Neural cell (in vitro differentiated cells): ENCODE data around the gene OTUD5.

Experiments used
- CTCF ChIP-seq: fragments of 450-650 bp; IDR thresholded peaks from 2 replicates; pipeline ENCODE4 v1.5.1; 2014; ENCODE audit warnings: antibody characterized with exemption, mild to moderate bottlenecking, moderate library complexity; ENCODE audit not compliant: poor library complexity, severe bottlenecking
- EP300 ChIP-seq: fragments of 450-650 bp; conservative IDR thresholded peaks from 2 replicates; pipeline ENCODE4 v1.6.1; 2014; ENCODE audit warnings: antibody characterized with exemption, mild to moderate bottlenecking, moderate library complexity; ENCODE audit not compliant: poor library complexity, severe bottlenecking
- RAD21 ChIP-seq: fragments of 450-650 bp; conservative IDR thresholded peaks from 2 replicates; pipeline ENCODE4 v1.6.1; 2014; ENCODE audit warnings: antibody characterized with exemption, mild to moderate bottlenecking, moderate library complexity
- TF ChIP-seq, protein P1 (sequence below): IDR thresholded peaks from 2 replicates; pipeline ENCODE4 v1.6.1; 2012; ENCODE audit warnings: borderline replicate concordance

DNA sequence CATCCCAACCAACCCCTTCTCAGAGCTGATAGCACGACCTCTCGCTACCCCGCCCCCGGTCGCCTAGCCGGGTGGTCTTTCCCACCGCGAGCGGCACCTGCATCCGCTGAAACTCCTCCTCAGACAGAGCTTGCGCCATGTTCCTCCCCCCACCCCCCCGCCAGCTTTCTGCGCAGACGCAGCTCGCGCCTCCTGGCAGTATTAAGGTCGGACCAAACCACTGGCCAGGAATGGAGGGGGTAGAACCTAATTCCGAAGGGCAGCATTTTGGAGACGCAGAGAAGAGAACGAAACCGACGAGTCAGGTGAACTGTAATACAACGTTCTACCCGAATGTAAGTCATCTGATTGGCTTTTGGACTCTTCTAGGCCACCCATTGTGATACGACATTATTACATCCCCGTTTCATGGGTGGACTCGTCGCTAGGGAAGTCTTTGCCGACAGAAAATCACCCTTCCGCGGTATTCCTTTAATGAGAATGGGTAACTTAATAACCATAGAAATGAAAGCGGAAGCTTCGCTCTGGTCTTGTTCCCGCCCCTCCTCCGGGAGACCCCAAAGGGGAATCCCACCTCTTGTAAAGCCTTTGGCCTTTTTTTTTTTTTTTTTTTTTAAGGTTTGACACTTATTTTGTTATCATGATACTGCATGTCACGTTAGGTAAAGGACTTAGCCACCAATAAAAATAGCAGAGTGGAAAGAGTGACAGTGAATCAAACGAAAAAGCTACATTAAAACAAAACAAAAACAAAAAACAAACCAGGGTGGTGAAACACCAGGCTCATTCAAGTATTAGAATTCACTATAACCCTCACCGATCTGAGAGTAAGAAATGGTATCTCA lies 44.9 kb upstream of the OTUD5 start, which contains the start of gene GRIPAP1:
- TF ChIP-seq CTCF = no peak
- no peak for TF ChIP-seq EP300
- no peak for TF ChIP-seq RAD21
- TF ChIP-seq, protein P1, sequence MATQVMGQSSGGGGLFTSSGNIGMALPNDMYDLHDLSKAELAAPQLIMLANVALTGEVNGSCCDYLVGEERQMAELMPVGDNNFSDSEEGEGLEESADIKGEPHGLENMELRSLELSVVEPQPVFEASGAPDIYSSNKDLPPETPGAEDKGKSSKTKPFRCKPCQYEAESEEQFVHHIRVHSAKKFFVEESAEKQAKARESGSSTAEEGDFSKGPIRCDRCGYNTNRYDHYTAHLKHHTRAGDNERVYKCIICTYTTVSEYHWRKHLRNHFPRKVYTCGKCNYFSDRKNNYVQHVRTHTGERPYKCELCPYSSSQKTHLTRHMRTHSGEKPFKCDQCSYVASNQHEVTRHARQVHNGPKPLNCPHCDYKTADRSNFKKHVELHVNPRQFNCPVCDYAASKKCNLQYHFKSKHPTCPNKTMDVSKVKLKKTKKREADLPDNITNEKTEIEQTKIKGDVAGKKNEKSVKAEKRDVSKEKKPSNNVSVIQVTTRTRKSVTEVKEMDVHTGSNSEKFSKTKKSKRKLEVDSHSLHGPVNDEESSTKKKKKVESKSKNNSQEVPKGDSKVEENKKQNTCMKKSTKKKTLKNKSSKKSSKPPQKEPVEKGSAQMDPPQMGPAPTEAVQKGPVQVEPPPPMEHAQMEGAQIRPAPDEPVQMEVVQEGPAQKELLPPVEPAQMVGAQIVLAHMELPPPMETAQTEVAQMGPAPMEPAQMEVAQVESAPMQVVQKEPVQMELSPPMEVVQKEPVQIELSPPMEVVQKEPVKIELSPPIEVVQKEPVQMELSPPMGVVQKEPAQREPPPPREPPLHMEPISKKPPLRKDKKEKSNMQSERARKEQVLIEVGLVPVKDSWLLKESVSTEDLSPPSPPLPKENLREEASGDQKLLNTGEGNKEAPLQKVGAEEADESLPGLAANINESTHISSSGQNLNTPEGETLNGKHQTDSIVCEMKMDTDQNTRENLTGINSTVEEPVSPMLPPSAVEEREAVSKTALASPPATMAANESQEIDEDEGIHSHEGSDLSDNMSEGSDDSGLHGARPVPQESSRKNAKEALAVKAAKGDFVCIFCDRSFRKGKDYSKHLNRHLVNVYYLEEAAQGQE = peak; percentile 84
